ENCODE data around the gene IZUMO4.

Gene IZUMO4

GRCh38 chr19:2119921-2120785 is 23.4 kb downstream of the IZUMO4 start:
- TF ChIP-seq SIN3A (IDR thresholded peaks at IDR 0.05; ENCODE audit: borderline replicate concordance, insufficient read depth, low read length) (no peak), FOXP2 (optimal IDR thresholded peaks at IDR 0.05; ENCODE audit: borderline replicate concordance, extremely low read depth, extremely low read length, insufficient read depth) (no peak), REST (IDR thresholded peaks at IDR 0.05; ENCODE audit: insufficient read depth in 1 of 2, low read depth in 2 of 2, low read length in 2 of 2) (no peak), TAF1 (IDR thresholded peaks at IDR 0.05; ENCODE audit: borderline replicate concordance, insufficient read depth, low read length) (no peak), POLR2AphosphoS5 (IDR thresholded peaks at IDR 0.05; ENCODE audit: low read depth, low read length) (no peak)

DNA sequence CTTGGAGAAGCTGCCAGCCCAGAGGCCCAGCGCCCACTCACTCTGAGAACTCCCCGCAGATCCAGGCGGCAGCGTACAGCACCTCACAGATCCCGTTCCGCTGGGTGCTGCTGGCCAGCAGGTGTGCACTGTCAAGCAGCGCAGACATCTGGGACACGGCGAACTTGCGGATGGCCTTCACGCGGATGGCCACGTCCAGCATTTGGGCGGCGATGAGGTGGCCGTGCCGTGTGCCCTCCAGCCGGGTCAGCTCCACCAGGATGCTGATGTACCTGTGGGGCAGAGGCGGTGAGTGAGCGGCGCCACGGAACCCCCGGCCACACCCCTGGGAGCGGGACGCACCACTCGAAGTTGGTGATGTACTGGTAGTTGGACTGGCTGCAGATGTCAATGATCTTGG is 24.1 kb downstream of the IZUMO4 start:
- TF ChIP-seq FOXP2 (optimal IDR thresholded peaks at IDR 0.05; ENCODE audit: borderline replicate concordance, extremely low read depth, extremely low read length, insufficient read depth) (no peak), TAF1 (IDR thresholded peaks at IDR 0.05; ENCODE audit: borderline replicate concordance, insufficient read depth, low read length) (no peak), POLR2AphosphoS5 (IDR thresholded peaks at IDR 0.05; ENCODE audit: low read depth, low read length) (no peak), REST (IDR thresholded peaks at IDR 0.05; ENCODE audit: insufficient read depth in 1 of 2, low read depth in 2 of 2, low read length in 2 of 2) (no peak), SIN3A (IDR thresholded peaks at IDR 0.05; ENCODE audit: borderline replicate concordance, insufficient read depth, low read length) (no peak)

DNA sequence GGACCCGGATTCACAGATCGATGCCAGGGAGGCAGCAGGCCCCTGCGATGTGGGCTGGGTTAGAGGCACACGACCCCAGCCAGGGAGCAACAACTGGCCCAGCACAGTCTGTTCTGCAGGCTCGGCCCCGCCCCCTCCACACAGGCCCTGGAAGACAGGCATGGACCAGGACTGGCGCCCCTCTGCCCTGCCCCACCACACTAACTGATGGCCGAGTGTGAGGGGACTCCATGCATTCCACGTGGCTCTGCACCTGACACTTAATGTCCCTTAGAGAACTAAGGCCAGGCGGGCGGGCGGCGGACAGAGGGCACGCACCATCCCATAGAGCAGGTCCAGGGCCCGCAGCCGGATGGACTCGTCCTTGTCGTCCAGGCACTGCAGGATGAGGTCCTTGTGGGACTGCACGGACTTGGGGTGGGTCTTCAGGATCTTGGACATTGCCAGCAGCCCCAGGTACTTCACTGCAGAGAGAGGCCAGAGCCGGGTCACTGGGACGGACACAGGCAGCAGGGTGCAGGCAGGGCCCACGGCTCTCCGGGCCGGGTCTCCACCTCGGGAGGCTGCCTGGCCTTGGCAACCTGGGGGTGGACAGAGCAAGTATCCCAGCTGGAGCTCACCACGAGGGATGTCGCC is 24.8 kb downstream of the IZUMO4 start:
- TF ChIP-seq POLR2AphosphoS5 (IDR thresholded peaks at IDR 0.05; ENCODE audit: low read depth, low read length) (no peak), SIN3A (IDR thresholded peaks at IDR 0.05; ENCODE audit: borderline replicate concordance, insufficient read depth, low read length) (no peak), FOXP2 (optimal IDR thresholded peaks at IDR 0.05; ENCODE audit: borderline replicate concordance, extremely low read depth, extremely low read length, insufficient read depth) (no peak)

- no peak for TF ChIP-seq TAF1 (IDR thresholded peaks at IDR 0.05; ENCODE audit: borderline replicate concordance, insufficient read depth, low read length)
- TF ChIP-seq REST (IDR thresholded peaks at IDR 0.05; ENCODE audit: insufficient read depth in 1 of 2, low read depth in 2 of 2, low read length in 2 of 2), result no peak
- TF ChIP-seq FOXP2 (optimal IDR thresholded peaks at IDR 0.05; ENCODE audit: borderline replicate concordance, extremely low read depth, extremely low read length, insufficient read depth), result no peak
- no peak for TF ChIP-seq POLR2AphosphoS5 (IDR thresholded peaks at IDR 0.05; ENCODE audit: low read depth, low read length)
- no peak for TF ChIP-seq SIN3A (IDR thresholded peaks at IDR 0.05; ENCODE audit: borderline replicate concordance, insufficient read depth, low read length)
Observed at GRCh38 chr19:2122251-2122650, 25.5 kb downstream of the IZUMO4 start.

DNA sequence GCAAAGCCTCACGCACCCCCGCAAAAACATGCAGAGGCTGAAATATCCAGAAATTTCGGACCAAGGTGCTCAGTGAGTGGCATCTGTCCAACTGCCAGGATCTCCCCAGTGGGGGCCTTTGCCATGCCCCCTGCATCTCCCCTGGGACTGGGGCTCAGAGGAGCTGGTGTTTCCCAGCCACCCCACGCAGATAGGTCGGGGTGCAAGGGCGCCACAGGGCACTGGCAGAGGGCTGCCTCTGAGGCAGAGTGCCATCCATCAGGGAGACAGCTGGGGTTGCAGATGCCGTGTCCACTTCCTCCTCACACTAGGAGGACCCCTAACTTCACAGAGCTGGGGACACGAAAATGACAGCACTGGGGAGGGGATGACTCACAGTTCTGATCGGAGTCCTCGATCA is 26.3 kb downstream of the IZUMO4 start:
- TF ChIP-seq POLR2AphosphoS5 (IDR thresholded peaks at IDR 0.05; ENCODE audit: low read depth, low read length) (no peak), FOXP2 (optimal IDR thresholded peaks at IDR 0.05; ENCODE audit: borderline replicate concordance, extremely low read depth, extremely low read length, insufficient read depth) (no peak), REST (IDR thresholded peaks at IDR 0.05; ENCODE audit: insufficient read depth in 1 of 2, low read depth in 2 of 2, low read length in 2 of 2) (no peak), SIN3A (IDR thresholded peaks at IDR 0.05; ENCODE audit: borderline replicate concordance, insufficient read depth, low read length) (no peak), TAF1 (IDR thresholded peaks at IDR 0.05; ENCODE audit: borderline replicate concordance, insufficient read depth, low read length) (no peak)
